GM13976 (cell line): Measurements from ENCODE around the gene MYZAP.

Experiments used
- DNase-seq: peaks from one replicate; pipeline ENCODE4 v3.0.0; 2012; ENCODE audit warnings: low spot score
- in situ Hi-C: fragments of 300-500 bp; cut with MboI; formaldehyde crosslinking; loops from one replicate; pipeline ENCODE4 v1.12.0; 2022; ENCODE audit warnings: low sequenced_read_pairs, mixed read lengths, inconsistent platforms; ENCODE audit not compliant: unreplicated experiment
- TF ChIP-seq, protein P1 (sequence below): IDR thresholded peaks from 2 replicates; pipeline ENCODE4 v1.5.1; 2012; ENCODE audit warnings: borderline replicate concordance, mild to moderate bottlenecking; ENCODE audit not compliant: insufficient read depth; ENCODE audit errors: extremely low read depth, missing control alignments, control extremely low read depth

MYZAP gene

DNA sequence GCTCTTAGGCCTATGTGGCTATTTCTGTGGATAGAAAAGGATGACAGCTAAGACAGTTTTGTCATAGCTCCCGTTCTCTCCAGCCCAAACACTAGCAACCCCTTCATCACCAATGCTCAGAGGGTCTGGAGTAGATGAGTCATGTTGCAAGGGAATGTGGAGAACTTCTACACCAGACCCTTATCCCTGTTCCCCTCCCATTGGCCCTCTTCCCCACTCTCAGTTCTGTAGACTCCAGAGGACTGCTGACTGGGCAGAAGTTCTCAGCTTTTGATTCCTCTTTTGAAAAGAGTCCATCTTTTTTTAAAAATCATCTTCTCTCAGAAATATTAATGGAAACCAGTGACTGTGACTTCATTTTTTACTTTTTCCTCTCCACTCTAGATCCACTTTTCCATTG, 2.4 kb upstream of the MYZAP start:
- TF ChIP-seq, protein P1, sequence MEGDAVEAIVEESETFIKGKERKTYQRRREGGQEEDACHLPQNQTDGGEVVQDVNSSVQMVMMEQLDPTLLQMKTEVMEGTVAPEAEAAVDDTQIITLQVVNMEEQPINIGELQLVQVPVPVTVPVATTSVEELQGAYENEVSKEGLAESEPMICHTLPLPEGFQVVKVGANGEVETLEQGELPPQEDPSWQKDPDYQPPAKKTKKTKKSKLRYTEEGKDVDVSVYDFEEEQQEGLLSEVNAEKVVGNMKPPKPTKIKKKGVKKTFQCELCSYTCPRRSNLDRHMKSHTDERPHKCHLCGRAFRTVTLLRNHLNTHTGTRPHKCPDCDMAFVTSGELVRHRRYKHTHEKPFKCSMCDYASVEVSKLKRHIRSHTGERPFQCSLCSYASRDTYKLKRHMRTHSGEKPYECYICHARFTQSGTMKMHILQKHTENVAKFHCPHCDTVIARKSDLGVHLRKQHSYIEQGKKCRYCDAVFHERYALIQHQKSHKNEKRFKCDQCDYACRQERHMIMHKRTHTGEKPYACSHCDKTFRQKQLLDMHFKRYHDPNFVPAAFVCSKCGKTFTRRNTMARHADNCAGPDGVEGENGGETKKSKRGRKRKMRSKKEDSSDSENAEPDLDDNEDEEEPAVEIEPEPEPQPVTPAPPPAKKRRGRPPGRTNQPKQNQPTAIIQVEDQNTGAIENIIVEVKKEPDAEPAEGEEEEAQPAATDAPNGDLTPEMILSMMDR: no peak
- DNase-seq: no peak
- in situ Hi-C loops: no loop called here

DNA sequence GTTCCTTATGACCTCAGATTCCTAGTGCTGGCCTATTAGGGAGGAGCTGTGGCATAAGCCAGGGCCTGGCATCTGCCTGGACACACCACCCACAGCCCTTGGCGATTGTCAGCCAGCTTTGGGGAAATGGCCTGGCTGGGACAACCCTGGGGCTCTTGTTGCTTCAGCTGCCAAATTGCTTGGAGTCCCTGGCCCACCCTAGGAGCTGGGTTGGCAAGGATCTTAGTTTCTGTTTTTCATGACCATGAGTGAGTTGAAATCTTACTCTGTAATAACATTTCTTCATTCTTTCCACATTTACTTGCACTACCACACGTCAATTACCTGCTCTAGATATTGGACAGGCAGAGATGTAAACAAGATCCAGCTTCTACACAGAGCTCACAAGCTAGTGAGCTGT, 1.9 kb upstream of the MYZAP start:
- TF ChIP-seq, protein P1: no peak
- DNase-seq: no peak
- in situ Hi-C loops: no loop called here

DNA sequence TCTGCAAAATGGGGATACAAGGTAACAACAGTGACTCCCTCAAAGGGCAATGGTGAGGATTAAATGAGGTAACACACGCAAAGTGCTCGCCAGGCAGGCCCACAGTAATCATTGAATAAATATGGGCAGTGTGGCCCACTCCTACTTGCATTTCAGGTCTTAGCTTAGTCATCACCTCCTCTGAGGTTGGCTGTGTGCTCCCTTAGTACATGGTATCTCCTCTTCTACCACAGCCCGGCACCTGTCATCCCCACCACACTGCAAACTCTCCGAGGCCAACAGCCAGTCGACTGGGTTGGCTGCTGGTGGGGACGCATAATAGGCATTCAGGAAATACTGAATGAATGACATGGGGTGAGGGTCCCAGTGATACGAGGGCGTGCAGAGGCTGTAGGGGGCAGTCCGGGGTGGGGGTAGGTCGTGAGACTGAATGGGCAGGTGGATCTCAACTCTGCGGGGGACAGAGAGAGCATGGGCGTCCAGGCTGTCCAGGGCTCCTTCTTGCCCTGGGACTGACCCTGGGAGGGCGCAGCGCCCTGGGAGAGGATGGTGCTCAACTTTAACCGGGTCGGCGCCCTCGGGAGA, 375 bp upstream of the MYZAP start:
- TF ChIP-seq, protein P1: no peak
- DNase-seq: no peak
- in situ Hi-C loops: no loop called here

DNA sequence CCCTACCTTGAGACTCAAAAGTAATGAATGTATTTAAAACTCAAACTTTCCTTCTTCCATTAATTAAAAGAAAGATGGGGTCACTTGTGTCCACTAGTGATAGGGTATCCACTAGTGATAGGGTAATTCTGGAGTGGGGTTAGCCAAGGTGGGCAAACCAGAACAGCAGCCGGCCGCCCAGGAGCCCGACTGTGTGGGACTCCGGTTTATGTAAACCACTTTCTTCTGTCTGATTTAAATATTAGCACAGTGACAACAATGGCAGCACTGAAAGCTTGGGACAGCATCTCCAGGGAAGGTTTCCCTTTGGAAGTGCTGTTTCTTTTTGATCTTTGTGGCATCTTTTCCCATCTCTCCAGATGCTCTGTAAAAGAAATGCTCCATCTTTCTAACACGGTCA, 722 bp downstream of the MYZAP start:
- TF ChIP-seq, protein P1: no peak
- in situ Hi-C loops: no loop called here
- DNase-seq: no peak

DNA sequence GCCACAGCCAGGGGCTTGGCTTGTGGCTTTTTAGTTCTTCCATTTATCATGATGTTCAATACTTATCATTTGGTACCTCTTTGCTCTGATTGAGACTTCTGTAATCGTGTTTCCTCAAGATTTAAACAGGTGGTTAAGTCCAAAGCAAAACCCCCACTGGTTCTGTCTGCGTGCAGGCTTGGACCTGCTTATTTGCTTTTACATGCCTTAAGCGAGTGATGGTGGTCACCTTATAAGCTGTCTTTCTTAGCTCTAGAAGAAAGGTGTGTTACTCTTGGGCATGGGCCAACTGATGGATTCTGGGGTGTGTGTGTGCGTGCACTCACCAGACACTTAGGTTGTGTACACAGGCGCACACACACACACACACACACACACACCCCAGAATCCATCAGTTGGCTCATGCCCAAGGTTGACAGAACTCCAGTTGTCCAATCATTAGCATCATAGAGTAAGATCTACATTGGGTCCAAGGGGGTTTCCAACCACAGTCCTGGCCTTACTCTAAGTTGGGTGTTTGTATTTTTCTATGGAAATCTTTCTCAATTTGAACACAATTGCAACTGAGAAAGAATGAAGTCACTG, 1.2 kb downstream of the MYZAP start:
- DNase-seq: no peak
- TF ChIP-seq, protein P1: no peak
- in situ Hi-C loops: no loop called here

DNA sequence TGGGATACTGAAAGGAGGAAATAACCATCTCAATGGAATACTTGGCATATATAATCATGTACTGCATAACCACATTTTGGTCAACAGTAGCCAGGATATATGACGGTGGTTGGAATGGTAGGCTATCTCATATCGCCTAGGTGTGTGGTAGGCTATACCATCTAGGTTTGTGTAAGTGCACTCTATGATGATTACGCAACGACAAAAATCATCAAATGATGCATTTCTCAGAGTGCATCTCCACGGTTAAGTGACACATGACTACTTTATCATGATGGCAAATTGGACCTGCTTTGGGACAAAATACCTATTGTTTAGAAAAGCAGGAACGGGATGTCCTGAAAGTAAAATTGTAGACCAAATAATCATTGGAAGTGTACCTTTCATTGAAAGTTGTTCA, 2.8 kb downstream of the MYZAP start:
- no peak for DNase-seq
- TF ChIP-seq, protein P1: no peak
- in situ Hi-C loops: no loop called here
